ENCODE data around the gene KCNJ15.
"Not testable (repeated sequence)": the region's sequence is repeated elsewhere in the genome, so short reads cannot be mapped to it uniquely, and the experiment has no call there.

Gene KCNJ15

GRCh38 chr21:38256599-38257302 lies at the start of gene KCNJ15:
Gene KCNJ15 (plus strand): TSS chr21:38256991. CDS start chr21:38299262, 42,271 bp downstream.
- no peak for DNase-seq

- DNase-seq, result no peak
Measured at GRCh38 chr21:38208118-38208517, 48.7 kb upstream of the KCNJ15 start.

GRCh38 chr21:38211321-38211720 lies 45.5 kb upstream of the KCNJ15 start:
- no peak for DNase-seq

- no peak for DNase-seq
Measured at GRCh38 chr21:38212706-38213105, 44.1 kb upstream of the KCNJ15 start.

GRCh38 chr21:38219049-38219628 lies 37.7 kb upstream of the KCNJ15 start:
- DNase-seq, result peak; percentile 60

DNA sequence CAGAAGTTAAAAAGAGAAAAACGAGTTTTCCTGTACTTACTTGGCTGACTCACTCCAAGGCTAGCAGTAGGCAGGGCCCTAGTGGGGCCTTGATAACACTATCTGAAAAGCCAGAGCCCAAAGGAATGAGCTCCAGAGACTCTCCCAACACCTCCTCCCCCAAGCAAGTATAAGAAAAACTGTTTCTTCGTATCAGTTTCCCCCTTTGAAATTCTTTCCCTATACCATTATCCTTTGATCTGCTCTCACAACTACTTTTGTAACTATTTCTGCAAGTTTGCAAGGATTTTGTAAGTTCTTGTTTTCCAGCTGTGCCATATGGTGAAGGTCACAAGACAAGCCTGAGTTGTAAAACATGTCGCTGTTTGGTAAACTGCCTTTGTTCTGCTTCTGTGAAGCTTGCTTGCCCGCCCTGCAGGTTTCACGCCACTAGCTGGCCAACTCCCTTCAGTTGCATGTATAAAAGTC lies 36.5 kb upstream of the KCNJ15 start:
- no peak for DNase-seq

GRCh38 chr21:38221594-38221993 lies 35.2 kb upstream of the KCNJ15 start:
- no peak for DNase-seq

DNA sequence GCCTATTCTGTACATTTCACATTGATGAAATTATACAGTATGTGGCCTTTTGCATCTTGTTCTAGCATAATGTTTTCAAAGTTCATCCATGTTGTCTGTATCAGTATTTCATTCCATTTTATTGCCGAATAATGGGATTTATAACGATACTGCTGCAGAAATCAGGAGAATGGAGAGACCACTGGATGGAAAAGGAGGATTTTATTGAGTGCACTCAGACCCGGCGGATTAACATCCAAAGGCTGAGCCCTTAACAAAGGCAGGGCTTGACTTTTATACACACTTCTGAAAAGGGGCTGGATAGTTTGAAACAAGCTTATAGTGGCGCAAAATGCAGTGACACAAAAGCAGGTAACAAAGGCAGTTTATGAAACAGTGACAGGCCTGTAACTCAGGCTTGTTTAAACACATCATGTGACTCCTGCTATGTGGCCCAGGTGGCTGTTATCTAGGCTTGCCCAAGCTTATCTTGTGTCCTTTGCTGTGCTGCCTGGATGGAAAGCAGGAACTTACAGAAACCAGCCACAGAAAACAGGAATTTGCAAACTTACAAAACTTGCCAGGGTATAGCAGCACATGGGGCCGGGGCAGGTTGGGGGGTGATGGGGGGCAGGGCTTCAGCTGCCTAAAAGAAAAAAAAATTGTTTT lies 32.8 kb upstream of the KCNJ15 start:
- DNase-seq, result no peak

DNA sequence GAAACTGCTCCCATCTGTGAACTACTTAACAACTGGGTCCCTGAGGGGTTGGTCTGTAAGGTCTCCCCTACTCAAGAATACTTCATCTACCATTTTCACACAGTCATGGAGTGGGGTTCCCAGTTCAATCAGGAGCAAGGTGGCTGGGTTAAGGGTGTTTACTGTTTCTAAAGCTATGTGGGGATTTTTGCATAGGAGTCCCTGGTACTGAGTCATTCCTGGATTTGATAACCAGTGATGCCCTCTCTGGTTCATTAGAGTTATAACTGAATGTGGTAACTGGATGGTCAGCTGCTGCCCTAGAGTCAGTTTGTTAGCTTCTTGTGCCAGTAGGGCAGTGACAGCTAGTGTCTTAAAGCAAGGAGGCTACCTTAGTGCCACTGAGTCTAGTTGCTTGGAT lies 29.4 kb upstream of the KCNJ15 start:
- DNase-seq, result no peak

- no peak for DNase-seq
Measured at GRCh38 chr21:38228115-38228514, 28.7 kb upstream of the KCNJ15 start.

DNA sequence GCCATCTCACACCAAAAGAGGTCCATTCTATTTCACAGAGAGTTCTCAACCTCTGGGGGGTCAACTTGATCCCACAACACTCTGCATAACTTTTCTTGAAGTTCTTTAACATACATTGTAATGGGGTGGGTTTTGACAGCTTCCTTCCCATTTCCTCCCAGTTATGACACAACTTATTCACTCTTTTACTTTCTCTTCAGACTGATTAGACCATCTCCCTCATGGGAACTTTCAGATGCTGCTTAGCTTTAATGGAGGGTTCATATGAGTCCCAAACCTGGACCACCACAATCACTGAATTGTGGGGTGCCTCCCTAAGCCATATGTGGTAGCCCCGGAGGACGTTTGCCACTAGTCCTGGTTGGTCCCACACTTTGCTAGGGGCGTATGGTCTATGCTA lies 28.3 kb upstream of the KCNJ15 start:
- no peak for DNase-seq

DNA sequence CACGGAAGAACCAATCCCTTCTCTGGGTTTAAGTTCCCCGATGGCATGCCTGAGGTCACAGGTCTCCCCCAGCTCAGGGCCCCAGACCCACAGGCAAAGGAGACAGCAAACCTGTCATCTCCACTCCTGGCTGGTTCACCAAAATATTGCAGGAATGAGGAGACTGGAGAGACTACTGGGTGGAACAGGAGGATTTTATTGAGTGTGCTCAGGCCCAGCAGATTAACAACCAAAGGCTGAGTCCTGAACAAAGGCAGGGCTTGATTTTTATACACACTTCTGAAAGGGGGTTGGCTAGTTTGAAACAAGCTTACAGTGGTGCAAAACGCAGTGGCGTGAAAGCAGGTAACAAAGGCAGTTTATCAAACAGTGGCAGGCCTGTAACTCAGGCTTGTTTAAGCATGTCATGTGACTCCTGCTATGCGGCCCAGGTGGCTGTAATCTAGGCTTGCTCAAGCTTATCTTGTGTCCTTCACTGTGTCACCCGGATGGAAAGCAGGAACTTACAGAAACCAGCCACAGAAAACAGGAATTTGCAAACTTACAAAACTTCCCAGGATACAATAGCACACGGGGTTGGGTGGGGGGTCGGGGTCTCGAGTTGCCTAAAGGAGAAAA lies 27.4 kb upstream of the KCNJ15 start:
- no peak for DNase-seq

DNA sequence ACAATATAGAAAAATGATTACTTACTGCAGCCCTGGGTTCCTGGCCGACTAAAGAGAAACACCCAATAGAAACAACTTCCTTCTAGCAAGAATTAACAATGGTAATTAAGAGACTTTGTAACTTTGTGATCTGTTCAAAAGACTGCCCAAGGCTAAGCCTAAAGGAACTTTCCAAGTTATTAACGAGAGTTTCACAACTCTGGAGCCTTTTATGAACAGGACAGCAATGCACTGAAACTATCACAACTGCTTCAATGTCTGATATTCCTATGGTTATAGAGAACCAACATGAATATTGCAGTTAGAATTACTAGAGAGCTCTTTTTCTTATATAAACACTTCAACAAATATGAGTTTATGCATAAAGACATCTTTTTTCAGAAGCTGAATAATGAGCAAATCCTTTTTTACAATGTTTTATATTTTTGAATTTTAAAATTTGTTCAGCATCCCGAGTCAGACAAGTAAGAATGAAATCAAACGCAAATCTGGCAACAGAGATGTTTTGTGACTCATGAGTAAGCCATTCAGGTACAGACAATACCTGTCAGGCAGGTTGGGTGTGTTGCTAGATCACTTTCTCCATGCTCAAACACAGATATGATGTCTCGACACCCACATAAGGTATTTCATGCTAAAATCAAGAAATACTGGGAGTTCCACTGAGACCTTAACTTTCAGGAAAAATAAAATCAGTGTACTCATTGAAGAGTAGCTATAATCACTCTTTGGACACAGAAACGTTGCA lies 22.2 kb upstream of the KCNJ15 start:
- no peak for DNase-seq

DNA sequence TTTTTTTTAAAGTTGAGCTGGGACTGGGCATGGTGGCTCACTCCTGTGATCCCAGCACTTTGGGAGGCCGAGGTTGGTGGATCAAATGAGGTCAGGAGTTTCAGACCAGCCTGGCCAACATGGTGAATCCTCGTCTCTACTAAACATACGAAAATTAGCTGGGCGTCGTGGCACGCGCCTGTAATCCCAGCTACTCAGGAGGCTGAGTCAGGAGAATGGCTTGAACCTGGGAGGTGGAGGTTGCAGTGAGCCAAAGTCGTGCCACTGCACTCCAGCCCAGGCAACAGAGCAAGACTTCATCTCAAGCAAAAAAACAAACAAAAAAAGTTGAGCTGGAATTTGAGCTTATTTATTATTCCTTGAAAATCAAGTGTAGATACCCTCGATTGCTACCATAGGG lies 21.5 kb upstream of the KCNJ15 start:
- DNase-seq, result not testable (repeated sequence)

DNA sequence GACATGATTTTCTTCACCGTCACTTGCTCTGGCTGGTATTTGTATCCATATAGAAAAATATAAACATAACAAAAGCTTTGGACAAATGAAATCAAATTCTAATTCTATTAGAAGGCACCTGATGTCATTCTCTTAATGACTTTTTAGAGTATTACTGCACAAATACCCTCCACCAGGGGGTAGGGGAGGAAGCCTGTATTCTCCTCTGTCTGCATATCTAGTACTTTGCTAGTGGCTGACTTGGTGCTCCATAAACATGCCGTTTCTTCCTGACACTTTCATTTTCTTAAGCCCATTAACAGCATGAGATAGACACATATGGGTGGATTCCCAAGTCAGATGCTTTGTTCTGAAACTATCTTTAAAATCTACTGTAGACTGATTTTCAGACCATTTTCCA lies 20.6 kb upstream of the KCNJ15 start:
- no peak for DNase-seq

- DNase-seq, result no peak
Measured at GRCh38 chr21:38239672-38240071, 17.1 kb upstream of the KCNJ15 start.

DNA sequence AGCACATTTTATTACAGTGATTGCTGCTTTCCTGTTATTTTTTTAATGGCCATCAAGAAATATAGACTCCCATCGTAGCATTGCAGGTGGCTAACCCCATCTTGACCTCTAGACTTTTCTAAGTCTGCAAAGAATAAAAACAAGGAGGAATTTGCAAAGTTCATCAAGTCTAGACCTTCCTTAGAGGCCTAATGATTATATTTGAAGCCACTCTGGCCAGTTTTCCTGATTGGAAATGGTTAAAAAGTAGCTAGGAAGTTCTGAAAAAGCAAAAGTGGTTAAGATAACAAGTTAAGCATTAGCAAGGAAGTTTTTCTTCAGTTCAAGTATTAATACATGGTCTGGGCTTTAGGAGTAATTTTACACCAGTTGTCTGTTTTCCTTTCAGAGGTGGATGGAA lies 16.7 kb upstream of the KCNJ15 start:
- no peak for DNase-seq

- DNase-seq, result no peak
Measured at GRCh38 chr21:38241029-38241740, 15.6 kb upstream of the KCNJ15 start.

DNA sequence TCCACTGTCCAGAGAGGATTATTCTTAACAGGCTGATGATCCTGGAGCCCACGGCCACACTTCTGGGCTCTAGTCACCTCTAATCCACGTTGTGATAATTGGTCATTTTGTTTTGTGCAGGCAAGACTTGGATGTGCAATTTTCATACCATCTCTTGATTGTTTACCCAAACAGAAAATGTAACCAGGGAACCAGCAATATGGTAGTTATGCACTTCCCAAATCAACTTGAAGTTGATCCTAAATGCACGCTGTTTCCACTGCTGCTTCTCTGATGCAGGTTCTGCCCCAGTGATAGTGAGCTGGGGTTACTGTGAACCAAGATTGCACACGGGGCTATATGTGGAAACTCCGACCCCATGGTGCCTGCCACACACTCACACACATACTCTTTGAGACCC lies 14.7 kb upstream of the KCNJ15 start:
- DNase-seq, result no peak

DNA sequence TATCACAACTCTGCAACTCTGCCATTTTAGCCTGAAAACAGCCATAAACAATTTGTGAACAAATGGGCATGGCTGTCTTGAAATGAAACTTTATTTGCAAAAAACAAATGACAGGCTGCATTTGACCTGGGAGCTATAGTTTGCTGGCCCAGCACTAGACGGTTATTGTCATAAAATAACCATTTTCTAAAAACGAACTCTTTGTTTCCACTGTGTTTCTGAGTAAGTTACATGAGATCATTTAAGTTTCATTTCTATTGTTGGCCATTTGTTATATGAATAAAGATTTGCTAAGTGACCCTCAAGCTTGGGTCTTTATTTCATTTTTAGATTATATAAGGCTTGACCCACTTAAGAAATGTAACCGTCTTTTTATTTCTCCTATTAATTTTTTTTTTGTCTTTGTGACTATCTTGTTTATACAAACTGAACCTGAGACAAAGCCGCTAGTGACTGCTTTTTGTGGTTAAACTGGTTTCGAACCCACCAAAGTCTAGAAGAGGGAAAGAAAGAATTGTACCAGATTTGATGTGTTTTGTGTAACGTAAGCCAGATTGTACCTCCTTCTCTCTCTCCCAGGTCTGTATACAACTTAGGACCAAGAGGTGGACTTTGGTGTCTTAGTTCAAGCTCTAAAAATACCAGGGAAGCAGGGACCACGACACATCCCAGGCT lies 12.9 kb upstream of the KCNJ15 start:
- DNase-seq, result no peak

GRCh38 chr21:38244407-38244787 lies 12.4 kb upstream of the KCNJ15 start:
- no peak for DNase-seq
